GM19468 (cell line): ENCODE results near the gene MRPL20.
"Not testable (repeated sequence)": the region's sequence is repeated elsewhere in the genome, so short reads cannot be mapped to it uniquely, and the experiment has no call there.

Source experiments
- ATAC-seq: cut with Tn5 transposase; IDR thresholded peaks from one replicate; pipeline ENCODE4 v1.9.1; 2021; ENCODE audit warnings: mild to moderate bottlenecking, moderate library complexity, moderate number of reproducible peaks; ENCODE audit not compliant: unreplicated experiment; ENCODE audit errors: extremely low read depth

The MRPL20 gene

GRCh38 chr1:1411626-1412025 is 4.5 kb upstream of the MRPL20 start:
- ATAC-seq = no peak

DNA sequence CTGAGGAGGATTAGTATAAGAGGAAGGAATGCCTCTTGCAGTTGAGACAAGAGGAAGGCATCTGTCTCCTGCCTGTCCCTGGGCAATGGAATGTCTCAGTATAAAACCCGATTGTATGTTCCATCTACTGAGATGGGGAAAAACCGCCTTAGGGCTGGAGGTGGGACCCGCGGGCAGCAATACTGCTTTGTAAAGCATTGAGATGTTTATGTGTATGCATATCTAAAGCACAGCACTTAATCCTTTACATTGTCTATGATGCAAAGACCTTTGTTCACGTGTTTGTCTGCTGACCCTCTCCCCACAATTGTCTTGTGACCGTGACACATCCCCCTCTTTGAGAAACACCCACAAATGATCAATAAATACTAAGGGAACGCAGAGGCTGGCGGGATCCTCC is 3.1 kb upstream of the MRPL20 start:
- ATAC-seq = not testable (repeated sequence)

DNA sequence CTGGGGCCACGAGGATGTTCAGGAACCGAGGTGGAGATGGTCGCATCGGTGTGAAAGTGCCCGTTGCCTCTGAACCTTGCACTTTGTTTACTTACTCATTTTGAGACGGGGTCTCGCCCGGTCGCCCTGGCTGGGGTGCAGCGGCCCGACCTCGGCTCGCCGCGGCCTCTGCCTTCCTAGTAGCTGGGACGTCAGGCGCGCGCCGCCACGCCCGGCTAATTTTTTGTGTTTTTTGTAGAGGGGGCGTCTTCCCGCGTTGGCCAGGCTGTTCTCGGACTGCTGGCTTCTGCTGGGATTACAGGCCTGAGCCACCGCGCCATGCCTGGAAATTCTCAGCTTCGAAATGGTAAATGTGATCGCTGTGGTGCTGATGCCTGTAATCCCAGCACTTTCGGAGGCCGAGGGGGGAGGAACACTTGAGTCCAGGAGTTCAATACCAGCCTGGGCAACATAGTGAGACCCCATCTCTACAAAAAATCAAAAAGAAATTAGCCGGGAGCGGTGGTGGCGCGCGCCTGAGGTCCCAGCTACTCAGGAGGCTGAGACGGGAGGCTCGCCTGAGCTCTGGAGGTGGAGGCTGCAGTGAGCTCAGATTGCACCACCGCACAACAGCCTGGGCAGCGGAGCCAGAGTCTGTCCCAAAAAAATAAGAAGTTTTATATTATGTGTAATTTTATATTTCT is 684 bp upstream of the MRPL20 start:
- no peak for ATAC-seq

- no peak for ATAC-seq
Measured at GRCh38 chr1:1406101-1406820, 832 bp downstream of the MRPL20 start.

- ATAC-seq = no peak
Measured at GRCh38 chr1:1403653-1404052, 3.4 kb downstream of the MRPL20 start.

- ATAC-seq = not testable (repeated sequence)
Measured at GRCh38 chr1:1402901-1403392, 4.1 kb downstream of the MRPL20 start.

DNA sequence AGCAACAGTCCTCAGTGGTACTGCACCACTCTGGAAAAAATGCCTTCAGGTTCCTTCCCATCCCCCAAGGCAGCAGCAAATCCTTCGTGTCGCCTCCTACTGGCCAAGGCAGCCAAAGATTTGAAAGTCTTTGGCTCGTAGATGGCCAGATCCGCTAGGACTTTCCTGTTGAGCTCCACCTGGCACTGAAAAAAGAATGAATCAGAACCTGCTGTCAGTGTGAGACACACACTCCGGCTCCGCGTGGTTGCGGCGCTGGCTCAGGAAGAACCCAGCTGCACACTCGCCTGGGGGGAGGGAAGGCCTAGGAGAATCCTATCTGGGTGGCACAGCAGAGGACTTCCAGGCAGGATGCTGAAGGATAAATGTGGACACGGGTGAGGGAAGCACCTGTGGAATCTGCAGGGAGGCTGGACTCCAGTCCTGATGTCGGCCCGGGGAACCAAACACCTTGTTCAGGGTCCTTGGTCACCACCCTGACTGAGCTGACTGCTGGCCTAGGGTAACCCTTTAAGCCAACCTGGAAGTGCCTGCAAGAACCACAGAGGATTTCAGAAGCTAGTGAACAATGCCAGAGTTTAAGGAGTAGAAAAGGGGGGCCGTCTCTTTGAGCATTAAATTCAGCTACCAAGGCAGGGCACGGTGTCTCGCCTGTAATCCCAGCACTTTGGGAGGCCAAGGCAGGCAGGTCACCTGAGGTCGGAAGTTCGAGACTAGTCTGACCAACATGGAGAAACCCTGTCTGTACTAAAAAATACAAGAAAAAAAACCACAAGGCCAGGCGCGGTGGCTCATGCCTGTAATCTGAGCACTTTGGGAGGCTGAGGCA is 4.8 kb downstream of the MRPL20 start:
- no peak for ATAC-seq

DNA sequence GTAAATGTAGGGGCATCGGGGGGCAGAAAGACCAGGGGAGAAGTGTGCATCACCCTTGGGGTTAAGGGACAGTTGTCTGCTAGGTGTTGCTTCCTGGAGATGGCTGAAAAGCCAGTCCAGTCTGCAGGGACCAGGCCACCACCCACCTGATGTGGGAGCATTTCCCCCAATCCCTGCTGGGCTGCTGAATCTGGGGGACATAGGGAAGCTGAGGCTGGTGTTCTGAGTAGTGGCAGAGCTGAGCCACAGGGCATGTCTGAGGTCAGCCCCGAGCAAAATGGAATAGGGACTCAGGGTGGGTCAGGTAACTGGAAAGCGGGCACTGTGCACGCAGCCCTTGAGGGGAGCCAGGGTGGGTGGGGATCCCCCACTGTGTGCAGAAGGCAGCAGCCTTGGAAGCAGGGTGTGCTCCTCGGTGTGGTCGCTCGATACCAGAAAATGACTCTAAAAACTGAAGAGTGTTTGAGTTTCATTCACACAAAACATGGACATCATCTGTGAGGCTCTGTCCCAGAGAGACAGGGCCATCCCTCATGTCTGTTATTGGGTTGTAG is 5.6 kb downstream of the MRPL20 start:
- ATAC-seq = no peak

GRCh38 chr1:1400576-1401456 is 6.3 kb downstream of the MRPL20 start:
- no peak for ATAC-seq

DNA sequence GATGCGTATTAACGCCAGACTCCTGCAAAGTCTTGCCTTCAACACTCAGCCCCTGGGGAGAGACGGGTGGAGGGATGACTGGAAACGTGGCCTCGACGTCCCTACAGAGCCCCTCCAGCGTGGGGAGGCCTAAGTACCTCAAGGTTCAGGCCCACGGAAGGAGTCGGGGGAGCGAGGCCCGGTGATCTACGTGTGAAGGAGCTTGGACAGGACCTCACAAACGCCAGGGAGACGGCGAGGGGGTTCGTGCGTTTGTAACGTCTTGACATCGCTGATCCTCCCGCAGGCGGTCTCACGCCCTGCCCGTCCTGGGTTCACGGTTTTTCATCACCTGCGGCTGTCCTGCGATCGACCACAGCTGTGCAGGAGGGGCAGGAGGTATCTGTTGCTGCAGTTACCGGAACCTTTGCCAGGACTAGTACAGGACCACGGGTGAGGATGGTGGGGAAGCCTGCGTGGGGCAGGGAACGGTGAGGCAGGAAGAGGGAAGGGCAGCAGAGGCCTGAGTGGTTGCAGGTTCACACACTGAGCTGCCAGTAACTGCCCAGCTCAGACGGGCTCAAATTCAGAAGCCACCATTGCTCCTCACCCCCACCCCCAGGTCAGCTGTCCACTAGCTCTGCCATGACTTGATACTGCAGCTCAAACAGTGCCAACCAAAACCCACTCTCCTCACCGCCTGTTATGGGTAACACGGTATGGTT is 7.1 kb downstream of the MRPL20 start:
- no peak for ATAC-seq

GRCh38 chr1:1399187-1399871 is 7.8 kb downstream of the MRPL20 start, which contains the start of gene CCNL2:
CCNL2 (minus strand) TSS chr1:1399335; CDS start chr1:1399306, 29 bp downstream.
- peak; percentile 82 for ATAC-seq

- no peak for ATAC-seq
Measured at GRCh38 chr1:1398677-1399186, 8.4 kb downstream of the MRPL20 start.

- ATAC-seq = no peak
Measured at GRCh38 chr1:1397839-1398523, 9.1 kb downstream of the MRPL20 start.

- ATAC-seq = no peak
Measured at GRCh38 chr1:1395166-1395565, 11.9 kb downstream of the MRPL20 start.

- ATAC-seq = no peak
Measured at GRCh38 chr1:1394116-1394515, 13.0 kb downstream of the MRPL20 start.

GRCh38 chr1:1393428-1393827 is 13.7 kb downstream of the MRPL20 start:
- no peak for ATAC-seq

GRCh38 chr1:1393014-1393413 is 14.1 kb downstream of the MRPL20 start:
- ATAC-seq = no peak

DNA sequence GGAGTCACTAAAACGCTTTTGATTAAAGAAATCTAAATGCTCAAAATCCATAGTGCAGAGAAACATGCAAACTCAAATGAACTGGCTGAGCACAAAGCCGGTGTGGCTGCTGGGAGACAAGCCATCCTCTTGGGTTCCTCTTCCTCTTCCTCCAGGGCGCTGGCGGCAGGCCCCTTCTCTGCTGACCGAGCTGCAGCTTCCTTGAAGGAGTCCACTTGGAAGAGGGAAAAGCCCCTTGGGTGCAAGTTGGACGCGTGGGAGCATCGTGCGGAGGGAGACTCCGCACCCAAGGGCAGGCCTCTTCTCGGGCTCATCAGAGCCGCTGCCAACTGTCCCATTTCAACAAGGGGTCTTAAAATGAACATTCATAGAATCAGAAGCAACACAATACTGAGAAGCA is 15.9 kb downstream of the MRPL20 start:
- ATAC-seq = no peak
